ENCODE measurements around the gene BAIAP3. TPM values are rescaled to one million over a fixed set of nuclear protein-coding genes. Genes with fewer than 3 reads are reported as not detected.
"Not testable (repeated sequence)": the region's sequence is repeated elsewhere in the genome, so short reads cannot be mapped to it uniquely, and the experiment has no call there.

BAIAP3 gene
- total RNA-seq, 1 experiment from 2014 or later: 0.50 TPM

DNA sequence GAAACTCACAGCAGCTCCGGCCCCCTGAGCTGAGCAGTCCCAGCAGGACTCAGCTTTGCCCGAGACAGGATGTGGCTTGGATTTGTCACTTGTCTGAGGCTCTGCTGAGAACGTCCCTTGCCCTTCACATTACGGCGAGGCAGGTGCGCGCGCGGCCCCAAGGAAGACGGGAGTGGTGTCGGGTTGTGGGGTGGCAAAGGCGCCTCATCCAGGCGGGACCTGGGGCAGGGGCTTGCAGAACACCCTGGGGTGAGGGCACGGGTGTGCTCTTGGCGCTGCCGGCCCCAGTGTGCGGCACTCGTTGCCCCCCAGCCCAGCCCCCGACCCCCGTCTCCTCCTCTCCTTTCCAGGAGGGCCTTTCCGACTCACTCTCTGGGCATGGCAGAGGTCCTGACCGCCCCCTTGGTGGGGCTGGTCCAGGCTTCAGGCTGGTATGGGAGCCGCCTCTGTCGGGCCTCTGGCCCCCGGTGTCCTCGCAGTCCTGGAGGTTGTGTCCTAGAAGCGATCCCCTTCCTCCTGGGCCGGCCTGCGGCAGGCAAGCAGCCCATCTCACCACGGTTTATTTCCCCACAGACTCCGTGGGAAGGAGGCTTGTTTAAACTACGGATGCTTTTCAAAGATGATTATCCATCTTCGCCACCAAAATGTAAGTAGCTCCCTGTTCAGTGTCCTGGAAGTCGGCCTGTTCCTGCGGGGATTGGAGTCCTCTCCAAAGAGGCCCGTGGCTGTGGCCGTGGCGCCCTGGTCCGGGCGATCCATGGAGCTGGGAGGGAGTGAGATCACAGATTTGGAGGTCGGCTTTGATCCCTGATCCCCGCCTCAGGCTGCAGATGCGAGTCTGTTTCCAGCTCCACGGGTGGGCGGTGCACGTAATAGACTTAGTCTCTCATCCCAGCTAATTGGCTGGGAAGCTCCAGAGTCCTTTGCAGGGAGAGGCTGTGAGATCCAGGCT is 18.1 kb upstream of the BAIAP3 start:
- DNase-seq (ENCODE audit: low read depth): no peak

DNA sequence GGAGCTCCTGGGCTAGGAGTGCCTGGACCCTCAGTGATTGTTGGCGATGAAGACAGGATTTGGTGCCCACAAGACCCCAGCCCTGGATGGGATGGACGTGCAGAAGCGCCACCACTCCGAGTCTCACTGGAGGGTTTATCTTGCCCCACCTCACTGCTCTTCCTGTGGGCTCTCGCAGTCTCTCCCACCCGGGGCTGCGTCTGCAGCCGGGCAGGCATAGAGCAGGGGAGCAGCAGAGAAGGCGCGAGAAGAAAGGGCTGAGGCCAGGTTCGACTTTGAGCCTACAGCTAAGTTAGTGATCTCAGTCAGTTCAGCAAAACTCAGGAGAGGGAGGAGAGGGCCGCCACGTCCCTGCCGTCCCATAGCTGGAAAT is 17.4 kb upstream of the BAIAP3 start:
- DNase-seq (ENCODE audit: low read depth): no peak

DNA sequence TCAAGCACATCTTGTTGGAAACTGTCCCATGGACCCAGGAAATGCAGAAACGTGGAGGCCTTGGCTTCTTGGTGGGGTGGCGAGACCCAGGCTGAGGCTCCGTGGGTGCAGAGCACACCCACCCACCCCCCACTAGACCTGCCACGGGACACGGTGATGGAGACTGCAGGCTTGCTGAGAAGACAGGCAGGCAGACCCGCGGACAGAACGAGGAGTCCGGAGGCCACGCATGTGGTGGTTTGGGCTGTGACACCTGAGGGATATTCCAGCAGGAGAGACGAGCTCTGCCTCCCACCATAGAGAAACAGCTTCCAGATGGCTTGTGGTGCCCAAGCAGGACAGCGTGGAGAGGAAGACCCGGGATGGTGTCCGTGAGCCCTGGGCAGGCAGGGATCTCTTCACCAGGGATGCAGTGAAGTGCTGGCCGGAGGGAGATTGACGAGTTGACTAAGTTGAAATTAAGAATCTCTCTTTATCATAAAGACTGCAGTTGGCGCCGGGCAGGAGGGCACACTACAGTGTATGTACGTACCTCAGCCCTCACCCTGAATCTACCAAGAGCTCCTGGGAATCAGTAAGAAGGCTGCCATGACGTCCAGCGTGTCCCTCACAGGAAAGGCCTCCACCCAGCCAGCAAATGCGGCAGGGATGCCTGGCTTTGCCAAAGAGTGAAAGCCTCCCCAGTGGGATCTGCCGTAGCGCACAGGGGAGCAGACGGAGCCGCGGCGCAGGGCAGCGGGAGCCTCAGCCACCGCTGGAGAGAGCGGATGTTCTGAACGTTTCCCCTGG is 15.8 kb upstream of the BAIAP3 start:
- DNase-seq (ENCODE audit: low read depth): no peak

DNA sequence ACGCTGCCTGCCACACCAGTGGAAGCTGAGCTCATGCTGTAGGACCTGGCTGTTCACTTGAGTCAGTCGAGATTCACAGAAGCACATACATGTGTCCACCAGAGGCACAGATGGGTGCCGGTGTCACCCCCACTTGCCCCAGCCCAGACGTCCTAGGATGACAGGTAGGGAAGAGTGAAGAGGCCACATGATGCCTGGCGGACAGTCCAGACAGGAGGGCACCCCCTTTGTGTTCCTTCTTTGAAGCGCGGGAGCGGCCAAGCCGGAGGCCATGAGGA is 15.2 kb upstream of the BAIAP3 start:
- no peak for DNase-seq (ENCODE audit: low read depth)

DNA sequence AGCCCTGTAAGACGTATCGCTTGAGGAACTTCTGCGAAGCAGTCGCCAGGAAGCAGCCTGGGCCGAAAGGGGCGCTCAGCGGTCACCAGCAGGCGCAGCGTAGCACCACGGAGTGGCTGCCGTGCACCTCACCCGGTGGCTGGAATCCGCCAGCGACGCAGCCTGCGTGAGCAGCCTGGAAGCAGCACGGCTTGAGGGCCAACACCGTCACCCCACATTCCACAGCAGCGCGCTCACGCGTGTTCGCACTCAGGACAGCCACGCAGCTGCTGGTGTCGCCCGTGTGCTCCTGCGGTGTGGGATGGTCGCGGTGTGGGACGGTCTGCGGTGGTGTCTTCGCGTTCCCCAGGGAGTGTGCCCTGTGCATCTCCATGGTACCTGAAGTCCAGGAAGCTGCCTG is 14.4 kb upstream of the BAIAP3 start:
- DNase-seq (ENCODE audit: low read depth): no peak

DNA sequence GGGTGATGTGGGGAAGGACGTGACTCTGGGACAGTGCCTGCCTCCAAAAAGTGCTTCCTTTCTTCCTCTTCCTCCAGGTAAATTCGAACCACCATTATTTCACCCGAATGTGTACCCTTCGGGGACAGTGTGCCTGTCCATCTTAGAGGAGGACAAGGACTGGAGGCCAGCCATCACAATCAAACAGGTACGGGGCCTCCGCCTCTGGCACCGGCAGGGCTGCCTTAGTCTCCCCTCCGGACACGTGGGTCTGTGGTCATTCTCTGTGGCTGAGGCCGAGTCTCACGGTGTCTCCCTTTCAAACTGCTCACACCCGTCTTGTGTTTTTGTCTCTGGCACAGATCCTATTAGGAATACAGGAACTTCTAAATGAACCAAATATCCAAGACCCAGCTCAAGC is 13.3 kb upstream of the BAIAP3 start:
- no peak for DNase-seq (ENCODE audit: low read depth)

DNA sequence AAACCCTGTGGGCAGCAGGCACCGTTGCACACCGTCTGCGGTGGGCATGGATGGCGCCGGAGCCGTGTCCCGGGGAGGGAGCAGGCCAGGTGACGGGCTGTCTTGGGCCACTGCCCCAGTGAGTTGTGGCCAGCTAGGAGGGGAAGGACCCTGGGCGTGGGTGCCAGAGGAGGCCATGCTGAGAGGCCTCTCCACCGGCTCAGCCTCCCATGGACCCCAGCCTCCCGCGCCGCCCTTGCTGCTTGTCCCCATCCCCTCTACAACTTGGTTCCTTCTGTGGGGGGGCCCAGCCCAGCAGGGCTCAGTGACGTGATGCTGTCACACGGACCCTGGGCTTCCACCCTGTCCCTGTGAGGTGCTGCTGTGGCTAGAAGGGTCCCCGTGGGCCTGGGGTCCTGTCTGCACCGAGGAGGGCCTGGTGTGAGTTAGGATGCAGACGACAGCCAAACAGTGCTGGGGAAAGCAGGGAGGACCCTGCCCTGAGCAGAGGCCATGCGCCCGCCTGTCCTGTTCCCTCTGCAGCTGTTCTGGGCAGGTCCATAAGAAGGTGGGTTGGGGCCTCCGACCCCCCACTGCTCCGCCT is 12.7 kb upstream of the BAIAP3 start:
- no peak for DNase-seq (ENCODE audit: low read depth)

DNA sequence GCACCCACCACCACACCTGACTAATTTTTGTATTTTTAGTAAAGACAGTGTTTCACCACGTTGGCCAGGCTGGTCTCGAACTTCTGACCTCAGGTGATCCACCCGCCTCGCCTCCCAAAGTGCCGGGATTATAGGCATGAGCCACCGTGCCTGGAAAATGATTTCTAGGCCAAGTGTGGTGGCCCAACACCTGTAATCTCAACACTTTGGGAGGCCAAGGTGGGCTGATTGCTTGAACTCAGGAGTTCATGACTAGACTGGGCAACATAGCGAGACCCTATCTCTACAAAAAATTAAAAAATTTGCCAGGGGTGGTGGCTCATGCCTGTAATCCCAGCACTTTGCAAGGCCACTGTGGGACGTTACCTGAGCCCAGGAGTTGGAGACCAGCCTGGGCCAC is 11.0 kb upstream of the BAIAP3 start:
- DNase-seq (ENCODE audit: low read depth): no peak

DNA sequence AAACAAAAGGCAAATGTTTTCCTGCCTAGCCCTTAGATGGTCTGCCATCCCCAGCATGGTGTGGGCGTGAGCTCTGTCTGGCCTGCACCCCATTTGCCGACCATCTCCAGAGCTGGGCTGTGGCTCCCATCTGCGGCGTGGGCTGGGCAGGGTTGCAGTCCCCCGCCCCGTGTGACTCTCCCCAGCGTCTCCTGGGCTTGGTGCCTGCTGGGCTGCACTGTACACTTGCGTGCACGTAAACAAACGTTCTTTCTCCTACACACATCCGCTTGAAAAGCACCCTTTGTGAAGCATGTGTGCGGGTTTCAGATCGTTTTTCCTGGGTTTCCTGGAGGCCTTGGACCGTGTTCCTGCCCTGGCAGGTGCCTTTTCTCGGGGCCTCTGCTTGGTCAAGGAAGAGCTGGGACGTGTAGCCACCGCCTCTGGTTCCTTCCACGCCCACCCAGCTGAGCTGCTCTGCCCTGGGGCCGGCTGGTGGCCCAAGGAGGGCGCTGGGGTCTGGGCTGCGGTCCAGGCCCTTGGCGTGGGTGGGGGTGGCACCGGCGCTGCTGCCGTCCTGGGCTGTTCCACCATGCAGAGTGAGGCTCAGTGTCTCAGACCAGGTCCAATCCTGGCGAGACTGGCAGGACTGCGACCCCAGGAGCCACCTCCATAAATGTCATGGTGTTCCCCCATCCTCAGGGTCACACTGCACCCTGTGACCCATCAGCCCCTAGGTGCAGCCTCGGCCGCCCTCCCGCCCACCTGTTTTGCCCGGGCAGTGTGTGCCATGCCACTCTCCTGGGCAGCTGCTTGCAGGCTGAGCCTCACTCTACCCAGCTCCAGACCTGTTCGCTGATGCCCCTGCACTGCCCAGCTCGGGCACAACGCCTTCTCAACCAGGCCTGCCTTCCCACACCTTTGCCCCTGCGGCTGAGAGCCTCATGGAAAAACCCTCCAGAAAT is 9.9 kb upstream of the BAIAP3 start:
- no peak for DNase-seq (ENCODE audit: low read depth)

DNA sequence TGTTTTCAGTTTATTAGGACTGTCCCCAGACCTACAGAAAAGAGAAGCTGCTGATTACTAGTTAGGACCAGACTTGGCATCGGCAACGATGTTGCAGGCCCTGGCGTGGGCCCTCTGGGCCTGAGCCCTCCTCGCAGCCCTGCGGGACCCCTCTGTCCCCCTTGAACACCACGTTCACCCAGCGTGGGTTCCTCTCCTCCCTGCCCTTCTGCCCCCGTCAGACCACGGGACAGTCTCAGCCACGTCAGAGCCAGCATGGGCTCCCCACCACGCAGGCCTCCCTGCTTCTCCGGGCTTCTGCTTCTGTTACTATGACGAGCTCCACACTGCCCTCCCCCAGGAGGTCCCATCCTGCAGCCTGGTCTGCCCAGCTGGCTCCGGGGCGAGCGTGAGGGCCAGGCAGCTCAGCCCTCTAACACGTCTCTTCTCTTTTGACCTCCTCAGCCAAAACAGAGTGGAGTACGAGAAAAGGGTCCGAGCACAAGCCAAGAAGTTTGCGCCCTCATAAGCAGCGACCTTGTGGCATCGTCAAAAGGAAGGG is 9.1 kb upstream of the BAIAP3 start:
- DNase-seq (ENCODE audit: low read depth): no peak

DNA sequence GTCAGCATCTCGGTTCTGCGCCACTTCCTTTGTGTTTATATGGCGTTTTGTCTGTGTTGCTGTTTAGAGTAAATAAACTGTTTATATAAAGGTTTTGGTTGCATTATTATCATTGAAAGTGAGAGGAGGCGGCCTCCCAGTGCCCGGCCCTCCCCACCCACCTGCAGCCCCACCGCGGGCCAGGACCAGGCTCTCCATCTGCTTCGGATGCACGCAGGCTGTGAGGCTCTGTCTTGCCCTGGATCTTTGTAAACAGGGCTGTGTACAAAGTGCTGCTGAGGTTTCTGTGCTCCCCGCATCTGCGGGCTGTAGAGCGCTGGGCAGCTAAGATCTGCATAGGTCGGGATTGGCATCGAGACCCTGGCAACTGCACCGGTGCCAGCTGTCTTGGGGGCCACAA is 8.2 kb upstream of the BAIAP3 start:
- no peak for DNase-seq (ENCODE audit: low read depth)

DNA sequence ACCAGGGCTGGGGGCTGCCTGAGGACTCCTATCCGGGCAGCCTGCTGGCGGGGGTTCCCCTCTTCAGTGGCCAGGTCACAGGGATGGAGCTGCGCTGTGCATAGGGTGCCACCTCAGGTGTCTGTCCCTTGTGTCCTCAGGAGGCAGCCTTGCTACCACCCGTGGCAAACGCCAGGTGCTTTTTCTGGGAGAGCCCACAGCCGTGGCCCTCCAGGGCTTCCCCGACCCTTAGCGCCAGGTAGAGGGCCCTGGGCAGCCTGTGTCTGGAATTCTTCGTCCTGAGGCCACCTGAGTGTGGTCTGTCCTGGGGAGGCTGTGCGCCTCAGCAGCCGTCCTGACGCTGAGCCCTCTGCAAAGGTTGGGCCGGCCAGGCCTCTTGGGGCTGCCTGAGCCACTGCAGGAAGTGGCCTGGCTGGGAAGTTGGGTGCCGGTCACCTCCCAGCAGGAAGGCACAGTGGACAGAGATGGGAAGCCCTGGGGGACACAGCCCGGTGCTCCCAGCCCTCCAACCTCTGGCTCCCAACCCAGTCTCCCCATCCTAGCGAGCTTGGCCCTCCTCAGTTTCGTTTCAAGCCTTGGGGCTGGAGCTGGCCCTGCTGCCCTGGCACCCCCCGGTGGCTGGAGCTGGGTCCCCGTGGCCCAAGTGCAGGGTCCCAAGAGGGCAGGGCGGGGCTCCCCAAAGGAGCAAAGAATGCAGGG is 7.6 kb upstream of the BAIAP3 start:
- no peak for DNase-seq (ENCODE audit: low read depth)

DNA sequence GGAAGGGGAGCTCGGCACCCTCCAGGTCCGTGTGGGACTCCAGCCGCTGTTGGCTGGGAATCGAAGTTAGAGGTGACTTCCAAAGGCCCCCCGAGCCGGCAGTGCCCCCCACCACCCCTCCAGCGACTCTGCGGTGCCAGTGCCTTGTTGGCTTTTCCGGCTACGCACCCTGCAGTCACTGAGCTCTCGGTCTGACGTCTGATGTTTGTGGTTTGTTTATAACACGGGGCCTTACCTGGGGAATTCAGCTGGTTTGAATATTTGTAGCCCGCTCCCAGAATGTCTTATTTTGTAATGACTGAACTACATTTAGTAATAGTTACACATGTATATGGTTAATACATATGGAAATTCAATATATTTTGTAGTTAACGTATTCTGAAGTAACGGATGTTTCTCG is 7.1 kb upstream of the BAIAP3 start:
- DNase-seq (ENCODE audit: low read depth): no peak

DNA sequence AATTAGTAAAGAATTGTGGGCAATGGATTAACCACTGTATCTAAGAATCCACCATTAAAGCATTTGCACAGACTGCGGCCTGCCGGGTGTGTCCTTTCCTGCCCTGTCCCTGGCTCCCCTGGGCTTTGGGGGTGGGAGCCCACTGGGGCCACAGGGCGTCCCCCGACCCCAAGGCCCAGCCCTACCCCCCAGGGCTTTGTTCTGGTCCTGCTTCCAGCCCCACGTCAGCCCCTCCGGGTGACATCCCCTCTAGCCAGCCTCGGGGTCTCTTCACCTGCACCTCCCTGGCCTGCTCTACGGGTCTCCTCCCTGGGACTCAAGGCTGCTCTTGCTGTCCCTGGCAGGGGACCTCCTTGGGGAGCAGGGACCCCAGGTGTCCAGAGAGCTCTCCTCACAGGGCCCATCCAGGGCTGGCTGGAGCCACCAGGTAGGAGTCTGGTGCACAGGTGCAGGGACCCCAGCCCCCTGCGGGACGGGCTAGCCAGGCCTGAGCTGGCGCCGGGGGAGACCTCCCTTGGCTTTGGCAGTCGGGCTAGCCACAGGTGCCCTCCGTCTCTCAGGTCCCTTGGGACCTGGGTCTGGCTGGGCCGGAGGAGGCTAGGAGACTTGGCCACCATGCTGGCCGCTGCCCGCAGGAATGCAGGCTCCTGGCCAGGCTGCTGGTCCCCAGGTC is 6.4 kb upstream of the BAIAP3 start:
- no peak for DNase-seq (ENCODE audit: low read depth)

DNA sequence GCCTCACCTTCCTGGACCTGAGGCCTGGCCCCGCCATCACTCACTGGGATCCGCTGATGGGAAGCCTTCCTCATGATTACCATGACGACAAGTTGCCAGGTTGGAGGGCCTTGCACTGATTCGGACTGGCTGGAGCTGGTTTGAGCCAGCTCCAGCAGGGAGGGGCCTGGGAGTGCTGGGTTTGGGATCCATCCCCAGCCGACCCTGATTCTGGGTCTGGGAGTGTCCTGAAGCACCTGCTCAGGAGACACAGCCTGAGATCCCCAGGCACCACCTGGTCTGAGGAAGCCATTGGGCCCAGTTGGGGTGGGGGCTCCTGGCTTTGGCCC is 5.9 kb upstream of the BAIAP3 start:
- DNase-seq (ENCODE audit: low read depth): no peak

DNA sequence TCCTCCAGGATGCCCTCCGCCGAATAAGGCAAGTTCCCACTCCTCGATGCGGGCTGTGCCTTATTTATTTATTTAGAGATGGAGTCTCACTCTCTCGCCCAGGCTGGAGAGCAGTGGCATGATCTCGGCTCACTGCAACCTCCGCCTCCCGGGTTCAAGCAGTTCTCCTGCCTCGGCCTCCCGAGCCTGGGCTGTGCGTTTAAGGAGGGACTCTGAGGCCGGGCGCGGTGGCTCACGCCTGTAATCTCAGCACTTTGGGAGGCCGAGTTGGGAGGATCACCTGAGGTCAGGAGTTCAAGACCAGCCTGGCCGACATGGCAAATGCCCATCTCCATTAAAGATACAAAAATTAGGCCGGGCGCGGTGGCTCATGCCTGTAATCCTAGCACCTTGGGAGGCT is 5.3 kb upstream of the BAIAP3 start:
- not testable (repeated sequence) for DNase-seq (ENCODE audit: low read depth)

DNA sequence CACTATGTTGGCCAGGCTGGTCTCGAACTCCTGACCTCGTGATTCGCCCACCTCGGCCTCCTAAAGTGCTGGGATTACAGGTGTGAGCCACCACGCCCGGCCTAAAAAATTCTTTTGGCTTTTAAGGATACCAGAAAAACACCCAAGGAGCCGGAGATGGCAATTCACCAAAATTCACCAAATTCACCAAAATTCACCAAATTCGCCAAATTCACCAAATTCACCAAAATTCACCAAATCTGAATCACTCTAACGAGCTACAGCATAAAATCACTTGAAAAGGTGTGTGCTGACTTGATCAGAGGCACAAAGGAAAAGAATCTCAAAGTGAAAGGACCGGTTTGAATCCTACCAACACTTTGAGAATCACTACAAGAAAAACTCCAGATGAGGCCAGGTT is 4.5 kb upstream of the BAIAP3 start:
- not testable (repeated sequence) for DNase-seq (ENCODE audit: low read depth)

DNA sequence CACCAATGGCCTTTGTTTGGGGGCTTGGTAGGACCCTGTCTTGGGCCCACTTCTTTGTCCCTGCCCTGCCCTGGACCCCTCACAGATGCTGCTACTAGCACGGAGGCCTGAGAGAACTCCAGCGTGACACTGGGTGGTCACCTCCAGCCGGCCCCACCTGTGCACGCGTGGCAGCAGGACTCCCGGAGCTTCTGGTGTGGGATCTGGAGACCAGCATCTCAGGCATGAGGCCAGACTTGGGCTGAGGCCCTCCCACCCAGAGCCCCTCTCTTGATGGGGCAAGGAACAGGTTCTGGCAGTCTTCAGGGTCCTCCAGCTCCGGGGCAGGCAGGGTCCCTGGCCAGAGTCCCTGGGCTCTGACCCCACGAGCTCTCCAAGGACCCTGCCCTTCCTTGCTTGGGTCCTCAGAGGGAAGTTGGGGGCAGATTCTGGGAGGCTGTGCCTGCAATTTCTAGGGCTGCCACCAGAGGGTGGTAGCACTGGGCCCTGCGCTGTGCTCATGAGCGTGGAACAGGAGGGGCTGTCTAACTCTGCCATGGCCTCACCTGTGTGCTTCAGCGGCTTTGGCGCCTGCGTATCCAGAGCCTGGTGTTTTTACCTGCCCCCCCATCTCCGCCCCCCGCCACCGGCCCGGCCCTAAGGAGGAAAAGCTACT is 3.1 kb upstream of the BAIAP3 start:
- DNase-seq (ENCODE audit: low read depth): no peak

DNA sequence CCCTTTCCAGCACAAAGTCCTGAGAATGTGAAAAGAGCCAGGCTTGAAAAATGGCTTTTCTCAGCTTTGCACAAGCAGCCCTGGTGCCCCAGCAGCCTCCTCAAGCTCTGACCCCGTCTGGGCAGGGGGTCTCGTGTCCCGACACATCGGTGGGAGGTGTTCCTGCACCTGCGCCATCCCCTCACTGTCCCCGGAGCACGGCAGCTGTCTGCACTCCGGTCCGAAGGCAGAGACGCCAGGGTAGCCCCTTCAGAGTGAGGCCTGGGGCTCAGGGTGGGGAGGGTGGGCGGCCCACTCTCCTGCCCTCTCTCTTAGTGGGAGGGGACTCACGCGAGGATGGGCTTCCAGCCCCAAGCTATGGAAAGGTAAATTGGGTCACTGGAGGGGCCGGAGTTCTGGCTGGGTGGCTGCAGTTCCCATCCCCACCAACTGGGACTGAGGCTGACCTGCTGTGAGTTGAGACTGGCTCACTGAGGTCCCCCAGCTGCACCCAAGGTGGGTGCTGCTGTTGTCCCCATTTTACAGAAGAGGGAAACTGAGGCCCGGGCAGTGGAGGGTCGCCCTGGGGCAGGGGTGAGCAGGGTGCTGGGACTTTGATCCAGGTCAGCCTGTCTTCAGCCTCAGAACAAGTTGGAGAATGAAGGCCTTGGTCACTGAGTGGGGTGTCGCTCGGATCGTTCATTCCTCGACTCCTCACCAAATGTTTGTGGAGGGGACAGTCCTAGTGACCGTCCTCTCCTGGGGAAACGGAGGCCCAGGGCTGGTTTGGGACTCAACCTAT is 2.3 kb upstream of the BAIAP3 start:
- no peak for DNase-seq (ENCODE audit: low read depth)
